Prostate gland (tissue), 2 donors: ENCODE measurements around the gene PYCR2. TPM values are rescaled to one million over a fixed set of nuclear protein-coding genes. Genes with fewer than 3 reads are reported as not detected.
"Not testable (repeated sequence)": the region's sequence is repeated elsewhere in the genome, so short reads cannot be mapped to it uniquely, and the experiment has no call there.

Experiments used
- DNase-seq: peaks from one replicate; pipeline ENCODE4 v3.0.0-alpha.2; 2019; ENCODE audit warnings: low spot score
- H3K27ac ChIP-seq, 2 donors: fragments of 200-600 bp; sonication (generic); 2 replicates each; pipeline ENCODE4 v1.5.1; 2017 to 2019
- H3K27me3 ChIP-seq: fragments of 200-600 bp; sonication (generic); replicated peaks from 2 replicates; pipeline ENCODE4 v1.5.1; 2019; ENCODE audit not compliant: insufficient read depth
- H3K36me3 ChIP-seq, 2 donors: fragments of 200-600 bp; sonication (generic); 1 replicate in 1 of 2; 2 replicates in 1 of 2; pipeline versions ENCODE4 v1.5.1 to v1.8.1; 2017 to 2019
- H3K4me1 ChIP-seq: fragments of 200-600 bp; sonication (generic); replicated peaks from 2 replicates; pipeline ENCODE4 v1.5.1; 2019
- H3K4me3 ChIP-seq, 2 donors: fragments of 200-600 bp; sonication (generic); 2 replicates each; pipeline ENCODE4 v1.5.1; 2017 to 2019
- H3K9me3 ChIP-seq: fragments of 200-600 bp; sonication (generic); 2 replicates; pipeline ENCODE4 v1.5.1; 2017
- CTCF ChIP-seq, 4 experiments: fragments of 200-600 bp in 2 of 4; fragments of 450-650 bp in 2 of 4; sonication (generic) in 2 of 4; IDR thresholded peaks; 1 replicate in 3 of 4; 2 replicates in 1 of 4; pipeline ENCODE4 v1.5.1; 2016 to 2019; ENCODE audit warnings: antibody characterized with exemption in 4 of 4, mild to moderate bottlenecking in 2 of 4, moderate library complexity in 2 of 4
- POLR2A ChIP-seq: fragments of 450-650 bp; IDR thresholded peaks from one replicate; pipeline ENCODE4 v1.6.1; 2016; ENCODE audit warnings: antibody characterized with exemption, mild to moderate bottlenecking
- POLR2AphosphoS5 ChIP-seq: sonication (generic); formaldehyde crosslinking; IDR thresholded peaks from one replicate; pipeline ENCODE4 v1.6.1; 2017; ENCODE audit warnings: antibody characterized with exemption
- WGBS: methylation state at CpG from one replicate; pipeline ENCODE4 v1.1.5; 2018; 5-methylcytosine and 5-hydroxymethylcytosine counted together
- intact Hi-C: fragments of 100-400 bp; cut with DNase I; formaldehyde crosslinking; loops from one replicate; pipeline ENCODE4 v1.14.2; 2022
- total RNA-seq, 2 donors: library from RNA; depleted of rRNA; stranded (reverse); fragments of >200 nt; gene quantifications; one replicate each; pipeline ENCODE4 v1.1.0, GENCODE V29; 2016

PYCR2 gene
- total RNA-seq, result 10 to 100 TPM; 70.8 to 80.2 TPM

GRCh38 chr1:225923692-225924555 is at the start of gene PYCR2:
TSS of gene PYCR2 (minus strand) at chr1:225924250. CDS start at chr1:225924110, 140 bp downstream.
- WGBS, result 1% methylated on average over 80 of the region's 80 CpGs
- no peaks in the 10 kb centered on the region for H3K27me3 ChIP-seq
- no peaks in the 10 kb centered on the region for H3K9me3 ChIP-seq
- TF ChIP-seq POLR2AphosphoS5, result peak; percentile 97
- TF ChIP-seq POLR2A, result peak; percentile 99
- peak in 2 of 4 experiments; percentile 17 to 22 for TF ChIP-seq CTCF (IDR thresholded peaks at IDR 0.05)
- peaks cover 11% of the 10 kb centered on the region for H3K4me1 ChIP-seq
- peak within 1 kb of the TSS; percentile 69 to 86 for H3K4me3 ChIP-seq
- peak within 1 kb of the TSS; percentile 82 to 88 for H3K27ac ChIP-seq
- no peaks in the 10 kb centered on the region for H3K36me3 ChIP-seq
- intact Hi-C loops, result no loop called here
- DNase-seq, result peak; percentile 95

DNA sequence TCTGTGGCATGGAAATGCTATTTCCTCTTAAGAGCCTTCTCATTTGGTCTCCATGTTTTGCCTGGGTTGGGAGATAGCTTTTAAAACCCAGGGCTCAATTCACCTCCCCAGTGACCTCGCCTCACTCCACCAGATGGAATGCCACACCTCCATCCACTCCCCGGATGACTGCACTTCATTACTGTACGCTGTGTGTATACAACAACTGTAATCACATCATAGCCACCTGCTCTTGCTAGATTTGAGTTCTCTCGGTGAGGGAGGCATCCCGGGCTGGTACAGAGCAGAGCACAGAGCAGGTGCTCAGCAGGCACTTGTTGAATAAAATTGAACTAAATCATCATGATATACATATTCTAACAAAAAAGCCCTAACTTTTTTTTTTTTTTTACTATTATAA is 49.1 kb upstream of the PYCR2 start:
- H3K27ac ChIP-seq, result no peak overlapping the region
- 69% methylated on average over 5 of the region's 5 CpGs for WGBS
- no peaks in the 10 kb centered on the region for H3K4me1 ChIP-seq
- no peak for TF ChIP-seq POLR2A
- no peak for TF ChIP-seq POLR2AphosphoS5
- TF ChIP-seq CTCF (IDR thresholded peaks at IDR 0.05), result no peak
- H3K36me3 ChIP-seq, result no peaks in the 10 kb centered on the region
- no peak overlapping the region for H3K4me3 ChIP-seq
- no peaks in the 10 kb centered on the region for H3K9me3 ChIP-seq
- no peak for DNase-seq
- intact Hi-C loops, result loop anchor here (10.0 kb wide), 1 partner anchor 58 kb away; no protein-coding TSS in a partner anchor
- no peaks in the 10 kb centered on the region for H3K27me3 ChIP-seq

GRCh38 chr1:225972344-225973152 is 48.5 kb upstream of the PYCR2 start:
- no peak for DNase-seq
- Histone ChIP-seq H3K27me3 (no peaks in the 10 kb centered on the region), H3K36me3 (no peaks in the 10 kb centered on the region), H3K27ac (no peak overlapping the region), H3K4me3 (no peak overlapping the region), H3K4me1 (no peaks in the 10 kb centered on the region), H3K9me3 (no peaks in the 10 kb centered on the region)
- WGBS, result 97% methylated on average over 15 of the region's 15 CpGs
- no peak for TF ChIP-seq CTCF (IDR thresholded peaks at IDR 0.05)
- no peak for TF ChIP-seq POLR2AphosphoS5
- no peak for TF ChIP-seq POLR2A
- intact Hi-C loops, result loop anchor here (10.0 kb wide), 1 partner anchor 58 kb away; no protein-coding TSS in a partner anchor

DNA sequence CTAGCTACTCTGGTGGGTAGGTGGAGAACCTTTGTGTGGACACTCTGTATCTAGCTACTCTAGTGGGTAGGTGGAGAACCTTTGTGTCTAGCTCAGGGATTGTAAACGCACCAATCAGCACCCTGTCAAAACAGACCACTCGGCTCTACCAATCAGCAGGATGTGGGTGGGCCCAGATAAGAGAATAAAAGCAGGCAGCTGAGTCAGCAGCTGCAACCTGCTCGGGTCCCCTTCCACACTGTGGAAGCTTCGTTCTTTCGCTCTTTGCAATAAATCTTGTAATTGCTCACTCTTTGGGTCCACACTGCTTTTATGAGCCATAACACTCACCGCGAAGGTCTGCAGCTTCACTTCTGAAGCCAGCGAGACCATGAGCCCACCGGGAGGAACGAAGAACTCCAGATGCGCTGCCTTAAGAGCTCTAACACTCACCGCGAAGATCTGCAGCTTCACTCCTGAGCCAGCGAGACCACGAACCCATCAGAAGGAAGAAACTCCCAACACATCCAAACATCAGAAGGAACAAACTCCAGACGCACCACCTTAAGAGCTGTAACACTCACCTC is 46.6 kb upstream of the PYCR2 start:
- not testable (repeated sequence) for H3K27ac ChIP-seq, H3K4me3 ChIP-seq, H3K36me3 ChIP-seq, H3K4me1 ChIP-seq, DNase-seq, H3K9me3 ChIP-seq, H3K27me3 ChIP-seq
- intact Hi-C loops, result loop anchor here (10.0 kb wide), 1 partner anchor 56 kb away; no protein-coding TSS in a partner anchor
- 84% methylated on average over 16 of the region's 16 CpGs for WGBS

DNA sequence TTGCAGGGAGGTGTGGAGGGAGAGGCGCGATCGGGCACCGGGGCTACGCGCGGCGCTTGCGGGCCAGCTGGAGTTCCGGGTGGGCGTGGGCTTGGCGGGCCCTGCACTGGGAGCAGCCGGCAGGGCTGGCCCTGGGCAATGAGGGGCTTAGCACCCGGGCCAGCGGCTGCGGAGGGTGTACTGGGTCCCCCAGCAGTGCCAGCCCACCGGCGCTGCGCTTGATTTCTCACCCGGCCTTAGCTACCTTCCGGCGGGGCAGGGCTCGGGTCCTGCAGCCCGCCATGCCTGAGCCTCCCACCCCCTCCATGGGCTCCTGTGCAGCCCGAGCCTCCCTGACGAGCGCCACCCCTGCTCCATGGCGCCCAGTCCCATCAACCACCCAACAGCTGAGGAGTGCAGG is 45.7 kb upstream of the PYCR2 start:
- DNase-seq, H3K4me3 ChIP-seq, H3K4me1 ChIP-seq, H3K27me3 ChIP-seq, H3K27ac ChIP-seq, H3K36me3 ChIP-seq, H3K9me3 ChIP-seq: not testable (repeated sequence)
- intact Hi-C loops, result loop anchor here (10.0 kb wide), 1 partner anchor 55 kb away; no protein-coding TSS in a partner anchor
- whole genome bisulfite sequencing, result 97% methylated on average over 18 of the region's 28 CpGs
